ENCODE measurements around the gene OTUD3.
A peak's percentile ranks its signal among the peaks of the same experiment; 100 is the strongest.

Gene OTUD3

GRCh38 chr1:19885821-19886220 lies 3.6 kb downstream of the OTUD3 start:
- no peak overlapping the region for H3K4me3 Mint-ChIP-seq
- H3K27ac Mint-ChIP-seq: no peak overlapping the region
- H3K36me3 Mint-ChIP-seq: no peaks in the 10 kb centered on the region
- H3K4me1 Mint-ChIP-seq: peaks cover 56% of the 10 kb centered on the region
- H3K27me3 Mint-ChIP-seq: no peaks in the 10 kb centered on the region
- H3K9me3 Mint-ChIP-seq: no peaks in the 10 kb centered on the region

GRCh38 chr1:19888112-19888511 lies 5.9 kb downstream of the OTUD3 start:
- Mint-ChIP-seq H3K36me3 (peaks cover 4% of the 10 kb centered on the region), H3K9me3 (no peaks in the 10 kb centered on the region), H3K27ac (no peak overlapping the region), H3K4me1 (peaks cover 48% of the 10 kb centered on the region), H3K4me3 (no peak overlapping the region), H3K27me3 (no peaks in the 10 kb centered on the region)

GRCh38 chr1:19889656-19890055 lies 7.5 kb downstream of the OTUD3 start:
- peaks cover 7% of the 10 kb centered on the region for H3K36me3 Mint-ChIP-seq
- H3K4me1 Mint-ChIP-seq: peaks cover 32% of the 10 kb centered on the region
- no peaks in the 10 kb centered on the region for H3K27me3 Mint-ChIP-seq
- H3K4me3 Mint-ChIP-seq: no peak overlapping the region
- no peaks in the 10 kb centered on the region for H3K9me3 Mint-ChIP-seq
- H3K27ac Mint-ChIP-seq: peak overlapping the region; percentile 42

GRCh38 chr1:19892129-19892528 lies 9.9 kb downstream of the OTUD3 start:
- no peak overlapping the region for H3K4me3 Mint-ChIP-seq
- peaks cover 12% of the 10 kb centered on the region for H3K36me3 Mint-ChIP-seq
- H3K4me1 Mint-ChIP-seq: peaks cover 17% of the 10 kb centered on the region
- no peak overlapping the region for H3K27ac Mint-ChIP-seq
- H3K9me3 Mint-ChIP-seq: no peaks in the 10 kb centered on the region
- H3K27me3 Mint-ChIP-seq: no peaks in the 10 kb centered on the region

GRCh38 chr1:19892628-19893168 lies 10.5 kb downstream of the OTUD3 start:
- no peaks in the 10 kb centered on the region for H3K9me3 Mint-ChIP-seq
- no peaks in the 10 kb centered on the region for H3K27me3 Mint-ChIP-seq
- no peak overlapping the region for H3K4me3 Mint-ChIP-seq
- H3K36me3 Mint-ChIP-seq: peaks cover 17% of the 10 kb centered on the region
- peaks cover 12% of the 10 kb centered on the region for H3K4me1 Mint-ChIP-seq
- H3K27ac Mint-ChIP-seq: no peak overlapping the region

- Mint-ChIP-seq H3K27ac (no peak overlapping the region), H3K36me3 (peaks cover 17% of the 10 kb centered on the region), H3K27me3 (no peaks in the 10 kb centered on the region), H3K9me3 (no peaks in the 10 kb centered on the region), H3K4me1 (peaks cover 6% of the 10 kb centered on the region), H3K4me3 (no peak overlapping the region)
These were observed 11.5 kb downstream of the OTUD3 start for GRCh38 chr1:19893687-19894086.

- H3K4me3 Mint-ChIP-seq: no peak overlapping the region
- H3K9me3 Mint-ChIP-seq: no peaks in the 10 kb centered on the region
- H3K4me1 Mint-ChIP-seq: peaks cover 6% of the 10 kb centered on the region
- H3K36me3 Mint-ChIP-seq: peaks cover 22% of the 10 kb centered on the region
- no peaks in the 10 kb centered on the region for H3K27me3 Mint-ChIP-seq
- H3K27ac Mint-ChIP-seq: no peak overlapping the region
These were observed 12.0 kb downstream of the OTUD3 start for GRCh38 chr1:19894218-19894617.

- H3K4me1 Mint-ChIP-seq: no peaks in the 10 kb centered on the region
- no peaks in the 10 kb centered on the region for H3K9me3 Mint-ChIP-seq
- no peaks in the 10 kb centered on the region for H3K27me3 Mint-ChIP-seq
- H3K27ac Mint-ChIP-seq: no peak overlapping the region
- H3K4me3 Mint-ChIP-seq: no peak overlapping the region
- H3K36me3 Mint-ChIP-seq: peaks cover 30% of the 10 kb centered on the region
These were observed 19.5 kb downstream of the OTUD3 start for GRCh38 chr1:19901653-19902052.

GRCh38 chr1:19903621-19904020 lies 21.4 kb downstream of the OTUD3 start:
- no peaks in the 10 kb centered on the region for H3K9me3 Mint-ChIP-seq
- H3K36me3 Mint-ChIP-seq: peaks cover 26% of the 10 kb centered on the region
- no peak overlapping the region for H3K27ac Mint-ChIP-seq
- no peaks in the 10 kb centered on the region for H3K4me1 Mint-ChIP-seq
- H3K4me3 Mint-ChIP-seq: no peak overlapping the region
- H3K27me3 Mint-ChIP-seq: no peaks in the 10 kb centered on the region

GRCh38 chr1:19907456-19907855 lies 25.3 kb downstream of the OTUD3 start:
- H3K27me3 Mint-ChIP-seq: no peaks in the 10 kb centered on the region
- no peak overlapping the region for H3K4me3 Mint-ChIP-seq
- no peaks in the 10 kb centered on the region for H3K4me1 Mint-ChIP-seq
- H3K36me3 Mint-ChIP-seq: peaks cover 13% of the 10 kb centered on the region
- H3K27ac Mint-ChIP-seq: no peak overlapping the region
- no peaks in the 10 kb centered on the region for H3K9me3 Mint-ChIP-seq

- H3K36me3 Mint-ChIP-seq: peaks cover 8% of the 10 kb centered on the region
- H3K4me3 Mint-ChIP-seq: no peak overlapping the region
- H3K9me3 Mint-ChIP-seq: no peaks in the 10 kb centered on the region
- no peak overlapping the region for H3K27ac Mint-ChIP-seq
- H3K4me1 Mint-ChIP-seq: no peaks in the 10 kb centered on the region
- H3K27me3 Mint-ChIP-seq: no peaks in the 10 kb centered on the region
These were observed 27.2 kb downstream of the OTUD3 start for GRCh38 chr1:19909392-19909791.

GRCh38 chr1:19909971-19910370 lies 27.8 kb downstream of the OTUD3 start:
- Mint-ChIP-seq H3K27ac (no peak overlapping the region), H3K4me3 (no peak overlapping the region), H3K36me3 (peaks cover 7% of the 10 kb centered on the region), H3K27me3 (no peaks in the 10 kb centered on the region), H3K4me1 (no peaks in the 10 kb centered on the region), H3K9me3 (no peaks in the 10 kb centered on the region)

GRCh38 chr1:19910650-19911049 lies 28.5 kb downstream of the OTUD3 start:
- no peak overlapping the region for H3K27ac Mint-ChIP-seq
- H3K27me3 Mint-ChIP-seq: no peaks in the 10 kb centered on the region
- no peaks in the 10 kb centered on the region for H3K4me1 Mint-ChIP-seq
- no peak overlapping the region for H3K4me3 Mint-ChIP-seq
- H3K9me3 Mint-ChIP-seq: no peaks in the 10 kb centered on the region
- H3K36me3 Mint-ChIP-seq: peaks cover 5% of the 10 kb centered on the region

GRCh38 chr1:19918057-19918456 lies 35.9 kb downstream of the OTUD3 start:
- H3K36me3 Mint-ChIP-seq: no peaks in the 10 kb centered on the region
- peaks cover 5% of the 10 kb centered on the region for H3K4me1 Mint-ChIP-seq
- H3K27ac Mint-ChIP-seq: no peak overlapping the region
- no peaks in the 10 kb centered on the region for H3K27me3 Mint-ChIP-seq
- no peak overlapping the region for H3K4me3 Mint-ChIP-seq
- no peaks in the 10 kb centered on the region for H3K9me3 Mint-ChIP-seq

- no peaks in the 10 kb centered on the region for H3K36me3 Mint-ChIP-seq
- peaks cover 5% of the 10 kb centered on the region for H3K4me1 Mint-ChIP-seq
- H3K27ac Mint-ChIP-seq: no peak overlapping the region
- no peak overlapping the region for H3K4me3 Mint-ChIP-seq
- no peaks in the 10 kb centered on the region for H3K27me3 Mint-ChIP-seq
- no peaks in the 10 kb centered on the region for H3K9me3 Mint-ChIP-seq
These were observed 38.0 kb downstream of the OTUD3 start for GRCh38 chr1:19920132-19920710.

GRCh38 chr1:19921310-19921709 lies 39.1 kb downstream of the OTUD3 start:
- no peak overlapping the region for H3K27ac Mint-ChIP-seq
- no peaks in the 10 kb centered on the region for H3K9me3 Mint-ChIP-seq
- H3K4me1 Mint-ChIP-seq: peaks cover 5% of the 10 kb centered on the region
- no peak overlapping the region for H3K4me3 Mint-ChIP-seq
- no peaks in the 10 kb centered on the region for H3K36me3 Mint-ChIP-seq
- no peaks in the 10 kb centered on the region for H3K27me3 Mint-ChIP-seq
